Suprapubic skin (tissue), 4 donors: Measurements from ENCODE around the gene RYR1. TPM values are rescaled to one million over a fixed set of nuclear protein-coding genes. Genes with fewer than 3 reads are reported as not detected.

Experiments used
- DNase-seq, 2 donors: peaks; one replicate each; pipeline ENCODE4 v3.0.0-alpha.2; 2019; ENCODE audit warnings: low spot score in 2 of 2
- H3K27ac ChIP-seq: fragments of 200-600 bp; sonication (generic); one replicate; pipeline ENCODE4 v1.5.1; 2019
- H3K27me3 ChIP-seq: fragments of 200-600 bp; sonication (generic); one replicate; pipeline ENCODE4 v1.5.1; 2019
- H3K36me3 ChIP-seq: fragments of 200-600 bp; sonication (generic); one replicate; pipeline ENCODE4 v1.5.1; 2019
- H3K4me1 ChIP-seq: fragments of 200-600 bp; sonication (generic); one replicate; pipeline ENCODE4 v1.5.1; 2019
- H3K4me3 ChIP-seq: fragments of 200-600 bp; sonication (generic); one replicate; pipeline ENCODE4 v1.5.1; 2019; ENCODE audit warnings: mild to moderate bottlenecking
- H3K9me3 ChIP-seq: fragments of 200-600 bp; sonication (generic); one replicate; pipeline ENCODE4 v1.5.1; 2019
- EP300 ChIP-seq: sonication (generic); formaldehyde crosslinking; IDR thresholded peaks from one replicate; pipeline ENCODE4 v1.6.1; 2017; ENCODE audit warnings: antibody characterized with exemption
- POLR2A ChIP-seq, 2 donors: fragments of 450-650 bp; IDR thresholded peaks; one replicate each; pipeline ENCODE4 v1.6.1; 2017; ENCODE audit warnings: antibody characterized with exemption in 2 of 2, mild to moderate bottlenecking in 2 of 2, moderate library complexity in 2 of 2
- POLR2AphosphoS5 ChIP-seq, 3 donors: sonication (generic); formaldehyde crosslinking; IDR thresholded peaks; one replicate each; pipeline ENCODE4 v1.6.1; 2017; ENCODE audit warnings: antibody characterized with exemption in 3 of 3
- WGBS: methylation state at CpG from one replicate; pipeline ENCODE4 v1.1.5; 2018; 5-methylcytosine and 5-hydroxymethylcytosine counted together
- total RNA-seq, 4 donors: library from RNA; depleted of rRNA; stranded (reverse); fragments of >200 nt; gene quantifications; one replicate each; pipeline ENCODE4 v1.1.0, GENCODE V29; 2016
- TF ChIP-seq, protein P1 (sequence below), 2 donors: fragments of 200-600 bp in 1 of 2; fragments of 450-650 bp in 1 of 2; sonication (generic) in 1 of 2; IDR thresholded peaks; one replicate each; pipeline ENCODE4 v1.5.1; 2016 to 2019; ENCODE audit warnings: antibody characterized with exemption in 2 of 2, mild to moderate bottlenecking in 1 of 2, moderate library complexity in 1 of 2

Gene RYR1
- total RNA-seq, 4 donors from 2014 or later = 8.4 to 26.1 (median 13.1) TPM

DNA sequence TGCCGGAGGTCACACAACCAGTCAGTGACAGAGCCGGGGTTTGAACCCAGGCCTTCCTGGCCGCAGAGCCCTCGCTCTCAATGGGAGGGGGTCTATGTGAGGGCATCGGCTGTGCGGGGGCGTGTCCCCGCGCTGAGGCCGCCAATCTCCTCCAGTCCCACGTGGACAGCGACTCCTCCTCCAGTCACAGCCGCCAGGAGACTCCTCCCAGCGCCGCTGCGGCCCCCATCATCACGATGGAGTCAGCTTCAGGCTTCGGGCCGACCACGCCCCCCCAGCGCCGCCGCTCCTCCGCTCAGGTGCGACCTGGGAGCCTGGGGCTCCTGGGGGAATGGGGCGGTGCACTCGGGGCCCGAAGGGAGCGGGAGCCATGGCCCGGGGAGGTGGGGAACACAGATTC, 39.0 kb upstream of the RYR1 start:
- Histone ChIP-seq H3K27me3 (peaks cover 38% of the 10 kb centered on the region), H3K36me3 (no peaks in the 10 kb centered on the region), H3K9me3 (no peaks in the 10 kb centered on the region), H3K4me3 (peak overlapping the region; percentile 51), H3K27ac (no peak overlapping the region), H3K4me1 (peaks cover 26% of the 10 kb centered on the region)
- TF ChIP-seq, protein P1, sequence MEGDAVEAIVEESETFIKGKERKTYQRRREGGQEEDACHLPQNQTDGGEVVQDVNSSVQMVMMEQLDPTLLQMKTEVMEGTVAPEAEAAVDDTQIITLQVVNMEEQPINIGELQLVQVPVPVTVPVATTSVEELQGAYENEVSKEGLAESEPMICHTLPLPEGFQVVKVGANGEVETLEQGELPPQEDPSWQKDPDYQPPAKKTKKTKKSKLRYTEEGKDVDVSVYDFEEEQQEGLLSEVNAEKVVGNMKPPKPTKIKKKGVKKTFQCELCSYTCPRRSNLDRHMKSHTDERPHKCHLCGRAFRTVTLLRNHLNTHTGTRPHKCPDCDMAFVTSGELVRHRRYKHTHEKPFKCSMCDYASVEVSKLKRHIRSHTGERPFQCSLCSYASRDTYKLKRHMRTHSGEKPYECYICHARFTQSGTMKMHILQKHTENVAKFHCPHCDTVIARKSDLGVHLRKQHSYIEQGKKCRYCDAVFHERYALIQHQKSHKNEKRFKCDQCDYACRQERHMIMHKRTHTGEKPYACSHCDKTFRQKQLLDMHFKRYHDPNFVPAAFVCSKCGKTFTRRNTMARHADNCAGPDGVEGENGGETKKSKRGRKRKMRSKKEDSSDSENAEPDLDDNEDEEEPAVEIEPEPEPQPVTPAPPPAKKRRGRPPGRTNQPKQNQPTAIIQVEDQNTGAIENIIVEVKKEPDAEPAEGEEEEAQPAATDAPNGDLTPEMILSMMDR (IDR thresholded peaks at IDR 0.05) = no peak
- TF ChIP-seq POLR2AphosphoS5 (IDR thresholded peaks at IDR 0.05) (no peak), POLR2A (IDR thresholded peaks at IDR 0.05) (no peak), EP300 (no peak)
- WGBS = 11% methylated on average over 11 of the region's 30 CpGs
- DNase-seq = no peak

DNA sequence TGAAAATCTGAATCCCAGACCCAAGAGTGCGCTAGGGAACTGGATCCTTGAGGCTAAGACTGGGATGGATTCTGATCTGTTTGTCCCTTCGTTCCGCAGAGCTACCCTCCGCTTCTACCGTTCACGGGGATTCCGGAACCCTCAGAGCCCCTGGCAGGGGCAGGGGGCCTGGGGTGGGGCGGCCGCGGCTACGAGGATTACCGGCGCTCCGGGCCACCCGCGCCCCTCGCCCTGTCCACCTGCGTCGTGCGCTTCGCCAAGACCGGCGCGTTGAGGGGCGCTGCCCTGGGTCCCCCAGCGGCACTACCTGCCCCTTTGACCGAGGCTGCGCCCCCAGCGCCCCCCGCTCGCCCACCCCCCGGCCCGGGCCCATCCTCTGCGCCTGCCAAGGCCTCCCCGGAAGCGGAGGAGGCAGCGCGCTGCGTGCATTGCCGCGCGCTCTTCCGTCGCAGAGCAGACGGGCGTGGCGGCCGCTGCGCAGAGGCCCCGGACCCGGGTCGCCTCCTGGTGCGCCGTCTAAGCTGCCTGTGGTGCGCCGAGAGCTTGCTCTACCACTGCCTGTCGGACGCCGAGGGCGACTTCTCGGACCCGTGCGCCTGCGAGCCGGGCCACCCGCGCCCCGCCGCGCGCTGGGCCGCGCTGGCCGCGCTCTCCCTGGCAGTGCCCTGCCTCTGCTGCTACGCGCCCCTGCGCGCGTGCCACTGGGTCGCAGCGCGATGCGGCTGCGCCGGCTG, 37.9 kb upstream of the RYR1 start:
- H3K27ac ChIP-seq = peak overlapping the region; percentile 65
- H3K4me3 ChIP-seq = peak overlapping the region; percentile 51
- H3K9me3 ChIP-seq = no peaks in the 10 kb centered on the region
- H3K27me3 ChIP-seq = peaks cover 44% of the 10 kb centered on the region
- H3K4me1 ChIP-seq = peaks cover 22% of the 10 kb centered on the region
- DNase-seq = no peak
- H3K36me3 ChIP-seq = no peaks in the 10 kb centered on the region
- WGBS = 27% methylated on average over 4 of the region's 86 CpGs
- TF ChIP-seq, protein P1 (IDR thresholded peaks at IDR 0.05) = no peak
- TF ChIP-seq POLR2AphosphoS5 (IDR thresholded peaks at IDR 0.05) = no peak
- TF ChIP-seq EP300 = no peak
- no peak for TF ChIP-seq POLR2A (IDR thresholded peaks at IDR 0.05)

DNA sequence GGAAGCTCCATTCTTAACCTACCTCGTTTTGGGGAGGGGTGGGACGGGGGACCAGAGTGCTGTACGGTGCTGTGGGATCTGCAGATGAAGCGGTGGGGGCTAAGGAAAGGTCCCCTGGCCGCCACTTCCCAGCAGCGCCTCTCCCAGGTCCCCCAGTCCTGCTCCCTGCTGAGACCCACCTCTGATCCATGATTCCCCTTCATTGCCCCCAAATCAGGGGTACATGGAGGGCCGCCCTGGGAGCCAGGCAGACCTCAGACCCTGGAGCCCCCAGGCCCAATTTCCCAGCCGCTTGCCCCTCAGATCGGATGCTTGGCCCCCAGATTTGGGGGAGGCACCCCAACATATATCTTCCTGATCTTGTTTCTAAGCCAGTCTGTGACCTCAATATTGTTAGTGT, 34.4 kb upstream of the RYR1 start:
- Histone ChIP-seq H3K9me3 (no peaks in the 10 kb centered on the region), H3K4me3 (no peak overlapping the region), H3K27me3 (peaks cover 41% of the 10 kb centered on the region), H3K27ac (no peak overlapping the region), H3K4me1 (peaks cover 35% of the 10 kb centered on the region), H3K36me3 (no peaks in the 10 kb centered on the region)
- TF ChIP-seq EP300 = no peak
- TF ChIP-seq POLR2AphosphoS5 (IDR thresholded peaks at IDR 0.05) = no peak
- TF ChIP-seq, protein P1 (IDR thresholded peaks at IDR 0.05) = no peak
- TF ChIP-seq POLR2A (IDR thresholded peaks at IDR 0.05) = no peak
- no CpG with 5 or more reads among the region's 9 CpGs for WGBS
- DNase-seq = no peak

DNA sequence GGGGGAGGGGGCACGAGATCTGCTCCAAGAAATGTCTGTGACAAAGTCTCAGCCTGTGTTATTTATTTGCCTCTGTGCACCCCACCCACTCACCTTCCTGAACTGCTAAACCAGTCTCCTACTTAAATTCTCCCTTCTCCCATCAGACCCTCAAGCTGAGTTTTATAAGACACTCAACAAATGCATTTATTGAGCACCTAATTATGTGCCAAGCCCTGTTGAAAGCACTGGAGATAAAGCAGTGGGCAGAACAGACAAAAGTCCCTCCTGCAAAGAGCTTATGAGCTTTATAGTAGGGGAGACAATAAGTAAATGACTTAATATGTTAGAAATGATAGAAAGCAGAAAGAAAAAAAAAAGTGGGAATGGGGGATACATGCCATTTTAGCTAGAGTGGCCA, 34.0 kb upstream of the RYR1 start:
- no peaks in the 10 kb centered on the region for H3K36me3 ChIP-seq
- H3K9me3 ChIP-seq = no peaks in the 10 kb centered on the region
- peaks cover 37% of the 10 kb centered on the region for H3K4me1 ChIP-seq
- H3K27ac ChIP-seq = no peak overlapping the region
- WGBS = 56% methylated on average over 1 of the region's 1 CpG
- no peak overlapping the region for H3K4me3 ChIP-seq
- no peak for DNase-seq
- no peak for TF ChIP-seq POLR2A (IDR thresholded peaks at IDR 0.05)
- no peak for TF ChIP-seq EP300
- no peak for TF ChIP-seq POLR2AphosphoS5 (IDR thresholded peaks at IDR 0.05)
- TF ChIP-seq, protein P1 (IDR thresholded peaks at IDR 0.05) = no peak
- peaks cover 36% of the 10 kb centered on the region for H3K27me3 ChIP-seq

DNA sequence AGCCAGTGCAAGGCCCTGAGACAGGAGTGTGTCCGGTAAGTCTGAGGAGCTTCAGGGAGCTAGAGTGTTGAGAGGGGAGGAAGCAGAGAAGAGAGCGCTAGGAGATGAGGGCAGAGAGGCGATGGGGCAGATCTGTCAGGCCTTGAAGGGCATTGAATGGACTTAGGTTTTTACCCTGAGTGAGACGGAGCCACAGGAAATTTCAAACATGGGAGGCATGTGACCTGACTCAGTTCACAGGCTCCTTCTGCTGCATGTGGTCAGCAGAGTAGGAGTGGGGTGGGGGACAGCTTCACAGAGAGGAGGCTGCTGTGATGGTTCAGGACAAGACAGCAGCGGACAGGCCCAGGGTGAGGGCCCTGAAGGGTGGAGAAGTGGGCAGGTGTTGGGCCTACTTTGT, 33.1 kb upstream of the RYR1 start:
- peaks cover 29% of the 10 kb centered on the region for H3K4me1 ChIP-seq
- no peak overlapping the region for H3K27ac ChIP-seq
- no peaks in the 10 kb centered on the region for H3K9me3 ChIP-seq
- H3K27me3 ChIP-seq = peaks cover 32% of the 10 kb centered on the region
- DNase-seq = no peak
- 75% methylated on average over 5 of the region's 5 CpGs for WGBS
- H3K4me3 ChIP-seq = no peak overlapping the region
- peaks cover 6% of the 10 kb centered on the region for H3K36me3 ChIP-seq
- TF ChIP-seq, protein P1 (IDR thresholded peaks at IDR 0.05) = no peak
- TF ChIP-seq EP300 (no peak), POLR2AphosphoS5 (IDR thresholded peaks at IDR 0.05) (no peak), POLR2A (IDR thresholded peaks at IDR 0.05) (no peak)
